T-helper 9 cell (primary cell): ENCODE results near the gene PPEF1.
"Not testable (repeated sequence)": the region's sequence is repeated elsewhere in the genome, so short reads cannot be mapped to it uniquely, and the experiment has no call there.

ENCODE experiments used
- DNase-seq: peaks from one replicate; pipeline ENCODE4 v3.0.0-alpha.2; 2020

The PPEF1 gene

GRCh38 chrX:18799911-18800310 is 92.5 kb downstream of the PPEF1 start:
- no peak for DNase-seq

- DNase-seq, result no peak
Measured at GRCh38 chrX:18809641-18810040, 102.2 kb downstream of the PPEF1 start.

- no peak for DNase-seq
Measured at GRCh38 chrX:18810416-18810815, 103.0 kb downstream of the PPEF1 start.

DNA sequence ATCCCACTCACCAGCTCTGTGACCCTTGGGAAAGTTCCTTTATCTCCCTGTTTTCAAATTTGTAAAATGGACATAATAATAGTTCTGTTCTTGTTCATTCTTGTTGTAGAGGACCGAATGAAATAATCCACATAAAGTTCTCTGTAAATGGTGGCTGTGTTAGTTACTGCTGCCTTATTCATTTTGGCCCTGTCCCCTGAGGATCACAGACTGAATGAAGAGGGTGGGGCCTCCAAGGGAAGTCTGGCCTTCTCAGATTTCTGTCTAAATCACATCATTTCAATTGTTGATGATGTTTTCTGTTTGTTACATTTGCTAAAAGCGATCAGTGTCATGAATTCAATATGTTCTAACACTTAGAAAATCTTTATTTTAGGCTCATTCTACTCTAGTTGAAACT is 117.9 kb downstream of the PPEF1 start:
- no peak for DNase-seq

DNA sequence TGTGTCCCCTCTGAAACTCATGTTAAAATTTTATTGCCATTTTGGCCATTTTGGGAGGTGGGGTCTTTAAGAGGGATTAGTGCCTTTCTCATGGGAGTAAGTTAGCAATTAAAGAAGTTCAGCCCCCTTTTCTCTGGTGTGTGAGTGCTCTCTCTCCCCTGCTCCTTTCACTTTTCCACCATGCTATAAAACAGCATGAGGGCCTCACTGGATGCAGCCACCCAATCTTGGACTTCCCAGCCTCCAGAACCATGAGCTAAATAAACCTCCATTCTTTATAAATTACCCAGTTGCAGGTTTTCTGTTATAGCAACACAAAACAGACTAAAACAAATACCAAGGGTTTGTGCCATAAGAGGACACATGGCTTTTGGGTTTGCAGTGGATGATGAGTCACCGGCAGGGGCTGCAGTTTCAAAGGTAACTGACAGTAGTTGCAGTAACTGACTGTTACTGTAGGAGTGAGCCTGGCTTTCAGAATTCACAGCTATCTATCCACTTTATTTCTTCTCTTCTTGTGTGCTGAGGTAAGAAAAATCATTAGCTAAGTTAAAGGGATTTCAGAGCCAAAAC is 121.5 kb downstream of the PPEF1 start:
- DNase-seq, result no peak

- DNase-seq, result no peak
Measured at GRCh38 chrX:18833071-18833731, 125.8 kb downstream of the PPEF1 start.

DNA sequence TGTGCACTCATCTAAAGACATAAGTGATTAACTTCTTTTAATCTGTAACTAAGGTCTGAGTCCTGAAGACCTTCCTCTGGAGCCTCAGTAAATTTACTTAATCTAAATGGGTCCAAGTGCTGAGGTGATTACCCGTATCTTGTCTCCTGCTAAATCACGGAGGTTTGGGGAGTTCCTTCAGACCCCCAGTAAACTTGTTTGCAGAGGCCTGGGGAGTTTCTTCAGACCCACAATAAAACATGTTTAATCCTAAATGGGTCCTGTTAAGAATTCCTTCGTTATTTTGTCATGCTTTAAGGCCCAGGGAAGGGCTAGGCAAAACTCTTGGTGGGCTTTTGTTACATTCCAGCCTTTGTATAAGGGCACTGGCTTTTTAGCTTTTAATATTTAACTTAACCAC is 140.5 kb downstream of the PPEF1 start:
- not testable (repeated sequence) for DNase-seq

- no peak for DNase-seq
Measured at GRCh38 chrX:18855919-18856644, 148.6 kb downstream of the PPEF1 start.

- DNase-seq, result no peak
Measured at GRCh38 chrX:18856645-18856997, 149.2 kb downstream of the PPEF1 start.

DNA sequence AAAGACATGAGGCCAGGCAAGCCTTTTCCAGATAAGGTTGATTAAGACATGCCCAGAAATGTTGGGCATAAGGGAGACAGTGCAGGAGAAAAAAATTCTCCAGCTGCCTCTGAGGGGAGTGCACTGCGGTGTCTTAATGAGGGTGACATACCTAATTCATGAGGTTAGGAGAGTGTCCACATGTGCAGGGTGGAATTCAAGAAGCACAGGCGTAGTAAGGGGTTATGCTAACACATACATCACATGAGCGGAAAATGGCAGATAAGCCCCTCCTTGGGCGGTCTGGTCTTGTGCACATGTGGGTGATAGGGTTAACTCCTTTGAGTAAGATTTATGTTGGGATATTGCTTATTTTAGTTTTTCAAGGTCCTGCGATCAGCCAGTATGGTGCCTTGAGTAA is 154.1 kb downstream of the PPEF1 start:
- no peak for DNase-seq

DNA sequence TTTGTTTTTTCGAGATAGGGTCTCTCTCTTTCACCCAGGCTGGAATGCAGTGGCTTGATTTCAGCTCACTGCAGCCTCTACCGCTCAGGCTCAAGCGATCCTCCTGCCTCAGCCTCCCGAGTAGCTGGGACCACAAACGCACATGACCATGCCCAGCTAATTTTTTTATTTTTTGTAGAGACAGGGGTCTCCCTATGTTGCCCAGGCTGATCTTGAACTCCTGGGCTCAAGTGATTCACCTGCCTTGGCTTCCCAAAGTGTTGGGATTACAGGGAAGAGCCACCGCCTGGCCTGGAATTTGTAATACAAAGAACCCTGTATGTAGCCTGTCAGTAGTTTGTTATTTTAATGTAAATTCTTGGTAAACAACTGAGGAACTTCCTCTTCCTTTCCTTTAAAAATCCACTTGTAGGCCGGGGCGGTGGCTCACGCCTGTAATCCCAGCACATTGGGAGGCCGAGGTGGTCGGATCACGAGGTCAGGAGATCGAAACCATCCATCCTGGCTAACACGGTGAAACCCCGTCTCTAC is 157.0 kb downstream of the PPEF1 start:
- no peak for DNase-seq

GRCh38 chrX:18871161-18871890 is 163.9 kb downstream of the PPEF1 start:
- DNase-seq, result no peak

- no peak for DNase-seq
Measured at GRCh38 chrX:18871970-18872369, 164.5 kb downstream of the PPEF1 start.

- no peak for DNase-seq
Measured at GRCh38 chrX:18872621-18873020, 165.2 kb downstream of the PPEF1 start.

DNA sequence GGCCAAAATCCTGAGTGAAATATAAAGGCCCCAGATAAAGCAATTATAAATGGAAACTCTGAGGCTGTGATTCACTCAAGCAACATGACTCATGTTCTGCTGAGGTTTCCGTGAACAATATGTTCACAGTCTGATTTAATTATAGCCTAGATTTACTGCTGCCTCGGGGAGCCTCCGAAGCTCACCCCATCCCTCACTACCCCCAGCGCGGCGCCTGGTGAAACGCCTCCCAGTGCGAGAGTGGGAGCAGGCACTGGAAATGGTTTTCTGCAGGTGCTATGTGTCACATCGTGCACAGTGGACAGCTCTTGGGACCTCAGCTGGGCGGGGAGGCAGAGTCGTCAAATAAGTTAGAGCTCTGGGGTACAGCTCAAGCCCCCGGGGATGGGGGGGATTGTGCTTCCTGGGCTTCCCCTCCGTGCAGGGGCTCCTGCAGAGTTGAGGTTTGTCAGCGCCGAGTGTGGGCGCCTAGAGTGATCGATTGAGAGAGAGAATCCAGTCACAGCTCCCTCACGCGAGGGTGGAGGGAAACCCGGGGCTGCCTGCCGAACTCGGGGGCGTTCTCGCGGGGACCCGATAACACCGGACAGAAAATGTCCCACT is 165.8 kb downstream of the PPEF1 start:
- no peak for DNase-seq

- DNase-seq, result no peak
Measured at GRCh38 chrX:18873836-18874235, 166.4 kb downstream of the PPEF1 start.

DNA sequence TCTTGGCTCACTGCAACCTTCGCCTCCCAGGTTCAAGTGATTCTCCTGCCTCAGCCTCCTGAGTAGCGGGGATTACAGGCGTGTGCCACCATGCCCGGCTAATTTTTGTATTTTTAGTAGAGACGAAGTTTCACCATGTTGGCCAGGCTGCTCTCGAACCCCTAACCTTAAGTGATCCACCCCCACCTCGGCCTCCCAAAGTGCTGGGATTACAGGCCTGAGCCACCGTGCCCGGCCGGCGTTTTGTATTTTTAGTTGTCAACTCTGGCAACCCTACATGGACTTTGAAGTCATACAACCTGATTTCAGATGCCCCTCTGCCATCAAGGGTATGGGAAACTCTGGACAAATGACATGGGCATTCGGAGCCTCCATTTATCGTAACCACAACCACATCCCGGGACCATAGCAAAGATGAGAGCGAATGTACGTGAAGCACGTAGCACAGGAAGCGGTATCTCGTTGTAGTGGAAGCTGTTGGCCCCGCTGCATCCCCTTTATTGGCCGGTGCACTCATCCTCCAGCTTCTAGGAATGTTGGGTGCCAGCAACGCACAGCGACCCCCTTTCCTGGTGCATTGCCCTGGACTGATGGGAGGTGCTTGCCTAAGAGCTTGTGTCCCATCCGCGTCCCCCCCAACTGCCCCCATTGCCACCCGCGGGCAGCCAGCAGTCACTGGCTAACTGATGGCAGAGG is 167.3 kb downstream of the PPEF1 start:
- no peak for DNase-seq

DNA sequence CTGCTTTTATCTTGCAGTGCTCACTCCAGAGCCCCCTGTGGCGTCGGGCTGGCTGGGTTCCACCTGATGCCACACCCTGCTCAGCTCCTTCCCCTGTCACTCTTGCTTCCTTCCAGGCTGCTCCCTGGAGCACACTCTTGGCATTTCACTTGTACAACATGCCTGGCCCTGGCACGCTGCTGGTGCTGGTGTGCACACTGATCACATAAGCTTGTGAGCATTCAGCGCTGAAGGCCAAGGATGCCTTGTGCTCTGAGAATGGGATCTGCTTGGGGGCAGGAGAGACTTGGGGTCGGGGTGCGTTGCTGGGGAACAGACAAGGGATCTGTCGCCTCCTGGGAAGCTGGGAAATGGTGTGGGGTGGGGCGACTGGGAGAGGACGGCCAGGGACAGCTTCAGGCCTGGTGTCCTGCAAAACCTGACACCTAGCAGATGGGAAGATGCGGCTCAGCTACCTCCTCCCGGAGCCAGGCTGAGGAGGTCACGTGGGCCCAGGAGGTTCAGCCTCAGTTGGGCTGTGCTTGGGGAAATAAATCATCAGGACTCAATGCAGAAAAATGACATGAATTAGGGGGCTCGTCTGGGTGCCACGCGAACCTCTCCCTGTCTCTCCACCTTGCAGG is 167.9 kb downstream of the PPEF1 start:
- no peak for DNase-seq

- DNase-seq, result no peak
Measured at GRCh38 chrX:18877469-18877868, 170.0 kb downstream of the PPEF1 start.
